ENCODE measurements around the gene PEX5.
"Not testable (repeated sequence)": the region's sequence is repeated elsewhere in the genome, so short reads cannot be mapped to it uniquely, and the experiment has no call there.

The PEX5 gene

GRCh38 chr12:7219599-7220243, 30.2 kb downstream of the PEX5 start:
- DNase-seq = peak; percentile 23

- no peak for DNase-seq
Observed at GRCh38 chr12:7221486-7221885, 32.0 kb downstream of the PEX5 start.

GRCh38 chr12:7229741-7230140, 40.3 kb downstream of the PEX5 start:
- DNase-seq = no peak

- DNase-seq = no peak
Observed at GRCh38 chr12:7241404-7242005, 52.0 kb downstream of the PEX5 start.

GRCh38 chr12:7242176-7243101, 53.0 kb downstream of the PEX5 start:
- no peak for DNase-seq

DNA sequence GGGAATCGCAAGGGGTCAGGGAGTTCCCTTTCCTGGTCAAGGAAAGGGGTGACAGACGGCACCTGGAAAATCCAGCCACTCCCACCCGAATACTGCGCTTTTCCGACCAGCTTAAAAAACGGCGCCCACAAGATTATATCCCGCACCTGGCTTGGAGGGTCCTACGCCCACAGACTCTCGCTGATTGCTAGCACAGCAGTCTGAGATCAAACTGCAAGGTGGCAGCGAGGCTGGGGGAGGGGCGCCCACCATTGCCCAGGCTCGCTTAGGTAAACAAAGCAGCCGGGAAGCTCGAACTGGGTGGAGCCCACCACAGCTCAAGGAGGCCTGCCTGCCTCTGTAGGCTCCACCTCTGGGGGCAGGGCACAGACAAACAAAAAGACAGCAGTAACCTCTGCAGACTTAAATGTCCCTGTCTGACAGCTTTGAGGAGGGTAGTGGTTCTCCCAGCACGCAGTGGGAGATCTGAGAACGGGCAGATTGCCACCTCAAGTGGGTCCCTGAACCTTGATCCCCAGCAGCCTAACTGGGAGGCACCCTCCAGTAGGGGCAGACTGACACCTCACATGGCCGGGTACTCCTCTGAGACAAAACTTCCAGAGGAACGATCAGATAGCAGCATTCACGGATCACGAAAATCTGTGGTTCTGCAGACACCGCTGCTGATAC, 62.0 kb downstream of the PEX5 start:
- not testable (repeated sequence) for DNase-seq

DNA sequence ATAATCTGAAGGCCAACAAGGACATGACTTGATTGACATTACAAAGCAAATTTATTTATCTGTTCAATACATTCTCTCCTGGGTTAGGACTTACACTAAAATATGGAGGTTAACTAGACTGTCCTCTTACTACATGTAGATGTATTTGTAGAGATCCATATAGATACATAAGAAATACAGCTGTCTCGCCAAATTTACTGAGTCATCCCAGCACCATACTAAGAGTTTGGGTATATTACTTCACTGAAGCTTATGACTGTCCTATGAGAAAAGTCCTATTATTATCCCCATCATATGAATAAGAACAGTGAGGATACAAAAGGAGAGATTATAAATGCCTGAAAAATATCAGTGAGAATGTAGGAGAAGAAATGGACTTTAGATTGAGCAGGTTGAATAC, 69.6 kb downstream of the PEX5 start:
- DNase-seq = no peak
